Stimulated activated CD4-positive, alpha-beta T cell treated with anti-CD3 and anti-CD28 coated beads, Interleukin-1b, Interleukin-23, amount 100 ng/mL, for 48 hours (primary cell): ENCODE data around the gene TNRC6C.

Experiments used
- DNase-seq: peaks from one replicate; pipeline ENCODE4 v3.0.0-alpha.2; 2020

The TNRC6C gene

DNA sequence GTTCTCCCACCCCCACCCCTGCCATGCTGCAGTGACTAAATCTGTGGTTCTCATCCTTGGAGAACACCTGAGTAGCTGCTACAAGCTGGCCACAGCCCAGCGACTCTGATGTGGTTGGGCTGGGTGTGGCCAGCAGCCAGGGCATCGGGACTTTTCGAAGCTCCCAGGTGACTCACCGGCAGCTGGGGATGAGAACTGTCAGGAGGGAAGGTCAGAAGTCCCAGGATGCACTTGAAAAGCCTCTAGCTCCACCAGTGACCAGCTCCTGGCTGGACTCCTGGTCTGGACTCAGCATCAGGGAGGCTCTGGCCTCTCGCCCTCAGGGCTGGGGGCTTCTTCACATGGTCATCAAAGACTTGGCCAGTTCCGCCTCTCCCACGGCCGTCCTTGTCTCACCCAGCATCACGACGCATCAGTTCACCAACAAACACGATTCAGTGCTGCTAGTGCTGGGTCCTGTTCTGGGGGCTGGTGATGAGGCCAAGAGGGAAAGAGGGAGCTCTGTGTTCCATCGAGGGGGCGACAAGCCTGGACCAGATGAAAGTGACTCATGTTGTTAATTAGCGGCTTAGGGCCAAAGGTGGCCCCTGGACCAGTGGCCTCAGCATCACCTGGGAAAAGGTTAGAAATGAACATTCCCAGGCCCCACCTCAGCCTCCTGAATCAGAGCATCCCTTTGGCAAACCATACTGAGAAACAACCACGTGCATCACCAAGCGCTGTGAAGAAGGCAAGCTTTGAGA, 183.8 kb downstream of the TNRC6C start:
- DNase-seq: no peak

DNA sequence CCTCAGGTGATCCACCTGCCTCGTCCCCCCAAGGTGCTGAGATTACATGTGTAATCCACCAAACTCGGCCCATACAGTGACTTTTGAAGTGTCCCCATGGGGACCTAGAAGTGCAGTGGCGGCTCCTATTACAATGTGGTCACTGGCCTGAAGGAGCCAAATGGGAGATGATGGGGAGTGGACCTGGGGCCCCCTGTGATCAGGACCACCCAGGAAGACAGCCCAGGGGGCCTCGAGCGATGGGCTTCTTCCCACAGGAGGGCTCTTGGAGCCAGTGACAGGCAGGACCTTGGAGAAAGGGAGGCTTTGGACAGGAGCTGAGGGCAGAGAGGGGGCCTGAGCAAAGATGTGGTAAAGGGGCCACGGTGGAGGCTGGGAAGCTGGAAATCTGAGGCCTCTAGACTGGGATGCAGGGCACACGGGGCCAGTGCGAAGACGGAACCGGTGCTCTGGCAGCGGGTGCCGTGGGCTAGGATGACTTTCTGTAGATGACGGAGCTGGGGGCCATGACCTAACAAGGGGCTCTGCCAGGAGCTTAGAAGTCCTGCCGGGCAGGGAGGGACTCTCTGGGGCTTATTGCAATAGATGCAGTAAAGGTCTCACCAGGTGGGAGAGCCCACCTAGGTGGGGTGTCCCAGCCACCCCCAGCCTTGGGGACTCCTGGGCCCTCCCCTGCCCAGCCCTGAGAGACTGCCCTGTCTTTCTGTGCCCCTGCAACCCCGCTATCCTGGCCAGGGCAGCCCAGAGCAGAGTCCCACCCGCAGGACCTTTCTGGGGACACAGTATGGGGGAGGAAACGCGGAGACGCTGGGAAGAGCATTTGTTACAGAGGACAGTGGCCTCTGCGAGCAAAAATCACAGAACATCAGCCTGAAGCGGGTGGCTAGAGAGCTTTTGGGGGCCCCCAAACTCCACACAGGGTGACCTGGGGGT, 185.0 kb downstream of the TNRC6C start:
- no peak for DNase-seq

DNA sequence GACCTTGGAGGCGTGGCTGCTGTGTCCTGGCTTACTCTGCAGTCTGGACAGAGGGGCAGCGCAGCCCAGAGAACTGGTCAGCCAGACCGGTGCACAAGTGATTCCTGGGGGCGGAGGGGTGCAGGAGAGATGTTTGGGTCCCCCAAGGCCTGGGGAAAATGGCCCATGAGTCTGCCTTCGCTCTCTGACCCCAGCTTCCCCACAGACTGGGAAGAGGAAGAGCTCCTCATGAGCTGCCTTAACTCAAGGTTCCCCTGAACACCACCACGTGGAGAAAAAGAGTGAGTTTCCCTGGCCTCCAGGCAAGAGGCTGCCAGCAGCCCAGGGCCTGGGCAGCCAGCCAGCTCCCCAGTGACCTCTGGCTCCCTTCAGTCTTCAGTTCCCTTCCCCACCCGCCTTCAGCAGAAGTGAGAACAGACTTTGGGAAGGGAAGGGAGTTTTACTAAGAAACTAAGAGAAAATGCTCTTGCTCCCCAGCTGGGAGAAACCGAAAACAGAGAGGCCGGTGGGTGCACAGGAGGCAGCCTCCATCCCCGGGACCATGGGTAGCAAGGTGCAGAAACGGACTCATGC, 185.7 kb downstream of the TNRC6C start:
- DNase-seq: no peak

DNA sequence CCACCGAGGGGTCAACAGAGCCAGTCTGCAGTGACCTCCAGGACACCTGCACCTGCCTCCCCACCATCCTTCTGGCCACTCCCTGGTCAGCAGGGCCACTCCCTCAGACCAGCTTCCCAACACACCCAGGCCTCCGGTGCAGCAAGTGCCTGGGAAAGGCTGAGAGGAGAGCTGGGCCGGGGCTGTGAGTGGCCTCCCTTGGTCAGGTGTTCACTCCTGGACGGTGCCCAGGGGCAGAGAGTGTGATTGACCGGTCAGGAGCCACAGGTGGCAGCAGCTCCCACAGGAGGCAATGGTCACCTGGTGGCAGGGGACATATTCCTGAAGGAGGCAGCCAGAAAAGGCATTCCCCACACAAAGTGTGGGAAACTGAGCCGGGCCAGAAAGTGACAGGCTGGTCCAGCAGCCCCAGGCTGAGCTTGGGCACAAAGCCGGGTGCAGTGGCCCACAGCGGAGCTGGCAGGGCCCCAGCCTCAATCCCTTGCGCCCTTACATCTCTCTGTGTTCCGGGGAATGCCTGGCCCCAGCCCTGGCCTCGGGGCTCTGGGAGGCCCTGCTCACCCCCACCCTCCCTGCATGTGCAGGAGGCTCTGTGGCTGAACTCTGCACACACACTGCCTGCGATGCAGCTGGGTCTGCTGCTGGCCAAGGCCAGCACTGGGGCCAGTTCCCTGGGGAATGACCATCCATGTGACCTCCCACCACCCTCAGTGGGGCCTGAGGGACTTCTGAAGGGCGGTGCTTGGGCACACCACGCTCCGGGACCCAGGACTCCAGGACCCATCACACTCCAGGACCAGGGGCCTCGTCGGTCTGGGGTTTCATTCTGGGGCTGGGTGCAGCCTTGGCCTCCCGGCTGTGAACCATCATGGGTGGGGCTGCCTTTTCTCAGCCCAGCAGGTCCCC, 186.5 kb downstream of the TNRC6C start:
- DNase-seq: no peak

DNA sequence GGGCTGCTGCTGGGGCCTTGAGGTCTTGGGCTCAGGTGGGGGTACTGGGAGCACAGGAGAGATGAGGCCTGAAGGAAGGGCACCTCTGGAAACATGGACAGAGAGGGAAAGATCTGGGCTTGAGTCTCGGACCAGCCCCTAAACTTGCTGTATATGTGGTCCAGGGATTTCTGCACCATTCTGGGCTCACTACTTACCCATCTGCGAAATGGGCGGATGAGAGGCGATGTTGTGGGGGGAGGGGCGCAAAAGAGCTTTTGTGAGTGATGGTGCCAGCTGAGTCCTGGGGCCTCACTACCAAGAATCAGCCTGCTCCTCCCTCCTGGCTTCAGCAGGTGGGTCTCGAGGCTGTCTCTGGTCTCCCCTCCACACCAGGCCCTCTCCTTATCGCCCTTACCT, 188.0 kb downstream of the TNRC6C start:
- no peak for DNase-seq

DNA sequence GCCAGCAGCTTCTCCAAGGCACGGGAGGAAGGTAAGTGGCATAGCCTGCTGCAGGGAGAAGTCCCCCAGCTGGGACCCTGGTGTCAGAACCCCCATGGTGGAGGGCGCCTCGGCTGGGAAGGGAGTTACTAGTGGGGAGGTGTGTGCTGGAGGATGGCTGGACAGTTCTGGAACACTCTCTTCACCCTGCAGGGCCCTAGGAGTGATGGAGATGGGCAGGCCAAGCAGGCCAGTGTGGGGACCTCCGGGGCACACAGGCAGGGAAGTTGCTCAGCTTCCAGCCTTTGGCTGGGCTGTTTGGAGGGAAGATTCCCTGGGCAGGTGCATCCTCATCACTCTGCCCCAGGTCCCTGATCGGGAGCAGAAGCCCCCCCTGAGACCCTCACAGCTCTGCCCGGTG, 188.4 kb downstream of the TNRC6C start:
- DNase-seq: no peak

DNA sequence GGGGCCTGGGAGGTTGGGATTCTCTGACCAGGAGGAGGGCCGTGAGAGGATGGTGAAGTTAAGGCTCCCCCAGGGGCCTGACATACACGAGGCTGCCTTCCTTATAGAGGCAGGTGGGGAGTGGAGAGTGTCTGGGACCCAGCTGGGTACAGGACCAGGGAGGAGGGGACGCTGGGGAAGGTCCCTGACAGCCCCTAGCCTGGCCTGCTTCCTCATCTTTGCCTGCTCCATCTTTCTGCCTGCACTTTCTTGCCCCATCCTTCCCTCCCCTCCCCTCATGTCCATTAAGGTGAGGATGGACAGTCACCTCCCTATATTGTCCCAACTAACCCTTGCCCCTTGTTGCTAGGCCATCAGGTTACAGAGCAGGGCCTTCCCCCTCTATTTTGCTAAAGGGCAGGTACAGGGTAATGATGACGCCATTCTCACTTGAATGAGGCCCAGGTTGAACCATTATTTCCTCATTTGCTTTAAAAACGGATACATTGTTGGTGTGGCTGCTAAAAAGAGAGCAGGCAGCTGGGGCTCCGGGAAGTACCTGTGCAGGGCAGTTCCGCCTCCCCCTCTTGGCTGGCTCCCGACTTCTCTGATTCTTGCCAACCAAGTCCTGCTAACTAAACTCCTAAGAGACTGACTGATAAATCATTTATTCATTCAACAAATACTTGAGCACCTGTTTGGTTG, 189.0 kb downstream of the TNRC6C start:
- DNase-seq: no peak

DNA sequence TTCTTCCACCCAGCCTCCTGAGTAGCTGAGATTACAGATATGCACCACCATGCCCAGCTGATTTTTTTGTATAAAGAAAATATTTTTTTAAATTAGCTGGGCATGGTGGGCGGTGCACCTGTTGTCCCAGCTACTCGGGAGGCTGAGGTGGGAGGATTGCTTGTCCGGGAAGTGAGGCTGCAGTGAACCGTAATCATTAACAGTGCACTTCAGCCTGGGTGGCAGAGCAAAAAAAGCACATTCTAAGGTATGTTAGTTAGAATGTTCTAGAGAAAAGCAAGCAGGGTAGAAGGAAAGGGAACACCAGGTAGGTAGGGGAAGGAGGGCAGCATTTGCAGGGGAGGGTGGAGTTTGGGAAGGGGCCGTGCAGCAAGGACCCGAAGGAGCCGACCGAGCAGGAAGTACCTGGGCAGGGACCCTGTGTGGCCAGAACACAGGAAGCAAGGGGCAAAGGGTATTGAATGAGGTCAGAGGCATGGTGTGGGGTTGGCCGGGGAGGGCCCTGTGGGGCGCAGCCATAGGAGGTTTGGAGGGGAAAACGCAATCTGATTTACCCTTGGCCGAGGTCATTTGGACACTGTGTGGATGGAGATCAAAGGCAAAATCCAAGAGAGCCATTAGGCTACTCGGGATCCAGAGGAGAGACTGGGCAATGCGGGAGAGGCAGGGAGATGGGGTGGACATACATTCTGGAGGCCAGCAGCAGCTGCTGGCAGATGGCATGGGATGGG, 189.9 kb downstream of the TNRC6C start:
- DNase-seq: no peak

DNA sequence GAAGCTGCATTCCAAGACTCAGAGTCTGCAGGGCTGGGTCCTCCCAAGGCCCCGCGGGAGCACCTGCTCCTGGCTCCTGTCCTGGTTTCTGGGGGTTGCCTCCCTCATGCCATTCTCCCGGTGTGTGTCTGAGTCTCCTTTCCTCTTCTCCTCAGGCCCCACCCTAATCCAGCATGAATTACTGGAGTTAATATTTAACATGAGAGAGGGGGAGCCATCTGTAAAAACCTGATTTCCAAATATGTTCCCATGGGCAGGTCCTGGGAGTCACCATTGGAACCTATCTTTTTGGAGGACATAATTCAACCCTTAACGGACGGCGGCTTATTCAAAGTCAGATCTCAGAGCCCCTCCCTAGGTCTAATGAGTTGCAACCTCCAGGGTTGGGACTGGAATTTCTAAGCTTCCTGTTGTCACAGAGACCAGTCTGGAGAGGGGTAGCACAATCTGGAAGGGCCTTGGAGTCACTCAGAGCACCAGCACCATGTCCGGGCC, 193.1 kb downstream of the TNRC6C start:
- no peak for DNase-seq

DNA sequence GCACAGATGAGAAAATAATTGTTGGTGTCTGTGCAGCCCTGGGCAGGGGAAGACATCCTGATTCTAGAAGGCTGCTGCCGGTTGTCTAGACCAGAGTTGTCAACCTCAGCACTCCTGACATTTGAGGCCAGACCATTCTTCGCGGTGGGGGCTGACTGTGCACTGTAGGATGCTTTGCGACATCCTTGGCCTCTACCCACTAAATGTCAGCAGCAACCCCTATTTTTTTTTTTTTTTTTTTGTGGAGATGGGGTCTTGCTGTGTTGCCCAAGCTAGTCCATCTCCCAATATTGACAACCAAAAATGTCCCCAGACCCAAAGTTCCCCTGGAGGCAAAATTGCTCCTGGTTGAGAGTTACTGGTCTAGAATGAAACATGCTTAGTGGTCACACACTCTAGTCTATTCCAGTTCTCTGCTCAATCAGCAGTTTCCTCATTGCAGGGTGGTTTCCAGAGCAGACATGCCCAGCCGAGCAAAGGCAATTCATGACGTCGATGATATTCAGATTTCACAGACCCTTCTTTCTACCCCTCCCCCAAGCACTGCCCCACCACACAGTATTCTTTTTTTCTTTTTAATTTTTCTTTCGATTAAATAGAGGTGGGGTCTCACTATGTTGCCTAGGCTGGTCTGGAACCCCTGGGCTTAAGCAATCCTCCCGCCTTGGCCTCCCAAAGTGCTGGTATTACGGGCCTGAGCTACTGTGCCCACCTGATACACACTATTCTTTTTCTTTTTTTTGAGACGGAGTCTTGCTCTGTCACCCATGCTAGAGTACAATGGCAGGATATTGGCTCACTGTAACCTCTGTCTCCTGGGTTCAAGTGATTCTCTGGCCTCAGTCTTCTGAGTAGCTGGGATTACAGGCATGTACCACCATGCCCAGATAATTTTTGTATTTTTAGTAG, 196.7 kb downstream of the TNRC6C start:
- DNase-seq: no peak
